ENCODE results near the gene CAB39.
"Not testable (repeated sequence)": the region's sequence is repeated elsewhere in the genome, so short reads cannot be mapped to it uniquely, and the experiment has no call there.

CAB39 gene

DNA sequence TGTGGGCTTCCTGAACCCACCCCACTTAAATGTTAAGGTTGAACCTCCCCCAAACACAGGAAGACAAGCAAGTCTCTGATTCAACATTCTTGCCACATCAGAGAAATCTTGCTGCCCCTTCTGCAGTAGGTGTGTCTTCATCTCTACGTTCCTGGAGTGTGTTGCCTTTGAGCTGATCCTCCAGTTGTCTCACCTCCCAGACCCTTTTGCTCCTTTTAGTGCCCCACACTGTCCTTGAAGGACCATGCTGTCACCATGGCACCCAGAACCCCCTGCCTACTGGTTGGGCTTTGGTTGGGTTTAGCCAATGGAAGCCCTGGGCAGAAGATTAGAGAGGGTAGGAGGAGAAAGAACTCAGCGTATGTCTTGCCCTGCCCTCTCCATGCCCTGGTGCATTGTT is 10.7 kb downstream of the CAB39 start:
- peaks cover 0 to 12% (median 7%) of the 10 kb centered on the region in 5 donors for H3K36me3 ChIP-seq (ENCODE audit: control insufficient read depth in 5 of 5, insufficient read depth in 5 of 5, low read length in 5 of 5)
- peaks cover 0 to 18% (median 11%) of the 10 kb centered on the region in 5 donors for H3K4me1 ChIP-seq (ENCODE audit: control insufficient read depth in 5 of 5, insufficient read depth in 5 of 5, low read length in 5 of 5)
- H3K27ac ChIP-seq (ENCODE audit: low read depth, low read length), result no peak overlapping the region
- H3K4me3 ChIP-seq (ENCODE audit: low read depth in 1 of 5, low read length in 5 of 5), result no peak overlapping the region
- no peaks in the 10 kb centered on the region for H3K27me3 ChIP-seq (ENCODE audit: control insufficient read depth in 5 of 5, insufficient read depth in 4 of 5, low read length in 5 of 5)
- H3K9me3 ChIP-seq (ENCODE audit: control insufficient read depth in 5 of 5, low read length in 5 of 5), result no peaks in the 10 kb centered on the region
- no peak overlapping the region for H3K9ac ChIP-seq (ENCODE audit: low read length in 5 of 5)

GRCh38 chr2:230724957-230725356 is 12.3 kb downstream of the CAB39 start:
- H3K9me3 ChIP-seq (ENCODE audit: control insufficient read depth in 5 of 5, low read length in 5 of 5); H3K27ac ChIP-seq (ENCODE audit: low read depth, low read length); H3K4me3 ChIP-seq (ENCODE audit: low read depth in 1 of 5, low read length in 5 of 5); H3K27me3 ChIP-seq (ENCODE audit: control insufficient read depth in 5 of 5, insufficient read depth in 4 of 5, low read length in 5 of 5); H3K9ac ChIP-seq (ENCODE audit: low read length in 5 of 5): not testable (repeated sequence)
- peaks cover 0 to 13% (median 7%) of the 10 kb centered on the region in 5 donors for H3K4me1 ChIP-seq (ENCODE audit: control insufficient read depth in 5 of 5, insufficient read depth in 5 of 5, low read length in 5 of 5)
- peaks cover 0 to 12% (median 7%) of the 10 kb centered on the region in 5 donors for H3K36me3 ChIP-seq (ENCODE audit: control insufficient read depth in 5 of 5, insufficient read depth in 5 of 5, low read length in 5 of 5)

DNA sequence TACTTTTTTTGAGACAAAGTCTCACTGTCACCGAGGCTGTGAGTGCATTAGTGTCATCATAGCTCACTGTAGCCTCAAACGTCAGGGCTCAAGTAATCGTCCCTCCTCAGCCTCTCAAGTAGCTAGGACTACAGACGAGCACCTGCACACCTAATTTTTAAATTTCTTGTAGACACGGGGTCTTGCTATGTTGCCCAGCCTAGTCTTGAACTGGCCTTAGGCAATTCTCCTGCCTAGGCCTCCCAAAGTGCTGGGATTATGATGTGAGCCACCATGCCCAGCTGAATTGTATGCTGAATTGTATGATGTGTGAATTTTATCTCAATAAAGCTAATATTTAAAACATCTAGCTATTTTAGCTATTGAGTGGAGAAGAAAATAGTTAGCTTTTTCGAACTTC is 18.9 kb downstream of the CAB39 start:
- peaks cover 0 to under 1% (median 0%) of the 10 kb centered on the region in 5 donors for H3K36me3 ChIP-seq (ENCODE audit: control insufficient read depth in 5 of 5, insufficient read depth in 5 of 5, low read length in 5 of 5)
- no peaks in the 10 kb centered on the region for H3K9me3 ChIP-seq (ENCODE audit: control insufficient read depth in 5 of 5, low read length in 5 of 5)
- H3K4me1 ChIP-seq (ENCODE audit: control insufficient read depth in 5 of 5, insufficient read depth in 5 of 5, low read length in 5 of 5), result peaks cover 1 to 28% (median 23%) of the 10 kb centered on the region in 5 donors
- no peak overlapping the region for H3K4me3 ChIP-seq (ENCODE audit: low read depth in 1 of 5, low read length in 5 of 5)
- no peak overlapping the region for H3K9ac ChIP-seq (ENCODE audit: low read length in 5 of 5)
- no peaks in the 10 kb centered on the region for H3K27me3 ChIP-seq (ENCODE audit: control insufficient read depth in 5 of 5, insufficient read depth in 4 of 5, low read length in 5 of 5)
- H3K27ac ChIP-seq (ENCODE audit: low read depth, low read length), result no peak overlapping the region

- H3K9me3 ChIP-seq (ENCODE audit: control insufficient read depth in 5 of 5, low read length in 5 of 5), result no peaks in the 10 kb centered on the region
- H3K4me3 ChIP-seq (ENCODE audit: low read depth in 1 of 5, low read length in 5 of 5), result no peak overlapping the region
- H3K36me3 ChIP-seq (ENCODE audit: control insufficient read depth in 5 of 5, insufficient read depth in 5 of 5, low read length in 5 of 5), result no peaks in the 10 kb centered on the region
- H3K9ac ChIP-seq (ENCODE audit: low read length in 5 of 5), result no peak overlapping the region
- no peaks in the 10 kb centered on the region for H3K27me3 ChIP-seq (ENCODE audit: control insufficient read depth in 5 of 5, insufficient read depth in 4 of 5, low read length in 5 of 5)
- H3K27ac ChIP-seq (ENCODE audit: low read depth, low read length), result no peak overlapping the region
- peaks cover 1 to 39% (median 32%) of the 10 kb centered on the region in 5 donors for H3K4me1 ChIP-seq (ENCODE audit: control insufficient read depth in 5 of 5, insufficient read depth in 5 of 5, low read length in 5 of 5)
These were observed 20.3 kb downstream of the CAB39 start for GRCh38 chr2:230732914-230733401.

DNA sequence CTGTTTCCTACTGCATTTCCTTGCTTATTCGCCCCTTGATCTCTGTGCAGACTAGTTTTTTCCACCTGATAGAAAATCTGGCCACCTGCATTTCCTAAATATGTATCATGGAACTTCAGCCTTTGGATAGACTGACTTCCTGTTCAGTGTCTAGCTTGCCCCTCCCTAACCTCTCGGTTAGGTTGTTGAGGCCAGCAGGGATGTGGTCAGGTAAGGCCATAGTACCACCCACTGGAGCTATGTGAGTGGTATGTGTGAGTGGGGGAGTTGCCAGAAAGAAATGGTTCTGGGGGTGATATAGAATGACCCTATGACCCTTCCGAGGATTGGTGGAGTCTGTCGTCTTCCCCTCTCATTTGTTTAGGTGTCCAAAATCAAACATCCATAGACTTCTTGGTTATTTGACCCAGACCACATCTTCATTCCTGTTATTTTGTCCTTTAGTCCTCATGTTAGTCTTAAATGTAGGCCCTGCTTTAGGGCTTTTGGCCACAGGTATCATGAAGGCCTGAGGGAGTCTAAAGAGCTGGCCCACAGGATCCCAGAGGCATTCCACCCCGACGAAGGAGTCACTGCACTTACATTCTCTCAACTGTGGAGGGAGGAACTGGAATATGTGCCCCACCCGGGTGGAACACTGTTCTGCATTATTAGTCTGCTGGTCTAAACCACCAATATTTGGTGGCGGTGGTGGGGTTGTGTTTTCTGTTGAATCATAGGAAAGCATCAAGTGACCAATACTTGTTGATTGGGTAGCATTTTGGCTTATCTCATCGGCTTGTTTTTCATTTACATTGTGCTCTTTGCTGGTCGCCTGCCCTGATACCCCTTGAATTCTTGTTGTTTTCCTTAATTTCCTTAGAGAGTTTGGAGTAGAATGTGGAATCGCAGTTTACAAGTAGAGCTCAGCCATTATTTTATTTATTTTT is 21.9 kb downstream of the CAB39 start:
- H3K27me3 ChIP-seq (ENCODE audit: control insufficient read depth in 5 of 5, insufficient read depth in 4 of 5, low read length in 5 of 5), result no peaks in the 10 kb centered on the region
- H3K9ac ChIP-seq (ENCODE audit: low read length in 5 of 5), result no peak overlapping the region
- peaks cover 1 to 46% (median 43%) of the 10 kb centered on the region in 5 donors for H3K4me1 ChIP-seq (ENCODE audit: control insufficient read depth in 5 of 5, insufficient read depth in 5 of 5, low read length in 5 of 5)
- no peak overlapping the region for H3K27ac ChIP-seq (ENCODE audit: low read depth, low read length)
- no peaks in the 10 kb centered on the region for H3K36me3 ChIP-seq (ENCODE audit: control insufficient read depth in 5 of 5, insufficient read depth in 5 of 5, low read length in 5 of 5)
- H3K4me3 ChIP-seq (ENCODE audit: low read depth in 1 of 5, low read length in 5 of 5), result no peak overlapping the region
- H3K9me3 ChIP-seq (ENCODE audit: control insufficient read depth in 5 of 5, low read length in 5 of 5), result no peaks in the 10 kb centered on the region

DNA sequence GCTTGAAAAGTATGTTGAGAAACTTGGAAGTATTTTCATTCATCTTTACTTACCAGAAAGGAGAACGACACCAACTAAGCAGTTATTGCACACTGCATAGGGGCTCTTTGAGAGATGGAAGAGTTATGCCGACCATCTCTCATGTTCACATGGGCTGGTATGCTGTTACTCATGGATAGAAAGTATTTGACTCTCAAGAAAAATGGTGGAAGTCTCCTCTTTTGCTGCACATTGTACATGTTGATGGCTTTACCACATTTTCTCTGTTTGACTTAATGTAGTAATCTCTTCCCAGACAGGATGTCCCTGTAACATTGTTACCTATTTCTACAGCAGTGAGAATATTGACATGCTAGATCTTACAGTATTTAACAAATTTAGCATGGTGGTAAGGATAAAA is 23.2 kb downstream of the CAB39 start:
- H3K9me3 ChIP-seq (ENCODE audit: control insufficient read depth in 5 of 5, low read length in 5 of 5), result no peaks in the 10 kb centered on the region
- H3K27ac ChIP-seq (ENCODE audit: low read depth, low read length), result no peak overlapping the region
- no peak overlapping the region for H3K9ac ChIP-seq (ENCODE audit: low read length in 5 of 5)
- H3K27me3 ChIP-seq (ENCODE audit: control insufficient read depth in 5 of 5, insufficient read depth in 4 of 5, low read length in 5 of 5), result no peaks in the 10 kb centered on the region
- peaks cover 1 to 46% (median 43%) of the 10 kb centered on the region in 5 donors for H3K4me1 ChIP-seq (ENCODE audit: control insufficient read depth in 5 of 5, insufficient read depth in 5 of 5, low read length in 5 of 5)
- H3K36me3 ChIP-seq (ENCODE audit: control insufficient read depth in 5 of 5, insufficient read depth in 5 of 5, low read length in 5 of 5), result peaks cover 0 to 5% (median 1%) of the 10 kb centered on the region in 5 donors
- no peak overlapping the region for H3K4me3 ChIP-seq (ENCODE audit: low read depth in 1 of 5, low read length in 5 of 5)

DNA sequence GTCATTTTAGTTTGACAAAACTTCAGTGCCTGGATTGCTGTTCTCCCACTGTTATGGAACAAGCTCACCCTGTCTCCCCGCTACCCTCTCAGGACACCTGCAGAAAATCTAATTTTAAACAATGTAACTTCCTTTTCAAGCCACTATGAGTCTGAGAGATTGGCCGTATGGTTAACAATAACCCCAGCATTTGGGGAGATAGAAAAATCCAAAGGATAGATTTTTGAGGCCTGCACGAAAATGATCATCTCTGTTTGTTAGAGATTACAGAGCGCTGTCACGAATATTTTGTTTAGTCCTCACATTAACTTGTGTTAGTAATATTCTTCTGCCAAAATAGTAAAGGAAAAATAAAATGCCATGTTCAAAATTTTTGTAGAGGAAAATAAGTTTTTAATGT is 24.7 kb downstream of the CAB39 start:
- Histone ChIP-seq H3K27me3 (ENCODE audit: control insufficient read depth in 5 of 5, insufficient read depth in 4 of 5, low read length in 5 of 5) (no peaks in the 10 kb centered on the region), H3K27ac (ENCODE audit: low read depth, low read length) (peak overlapping the region; percentile 81), H3K9ac (ENCODE audit: low read length in 5 of 5) (no peak overlapping the region), H3K9me3 (ENCODE audit: control insufficient read depth in 5 of 5, low read length in 5 of 5) (no peaks in the 10 kb centered on the region), H3K36me3 (ENCODE audit: control insufficient read depth in 5 of 5, insufficient read depth in 5 of 5, low read length in 5 of 5) (peaks cover 0 to 7% (median 5%) of the 10 kb centered on the region in 5 donors), H3K4me3 (ENCODE audit: low read depth in 1 of 5, low read length in 5 of 5) (no peak overlapping the region), H3K4me1 (ENCODE audit: control insufficient read depth in 5 of 5, insufficient read depth in 5 of 5, low read length in 5 of 5) (peaks cover 1 to 46% (median 43%) of the 10 kb centered on the region in 5 donors)

GRCh38 chr2:230737791-230738226 is 25.2 kb downstream of the CAB39 start:
- peak overlapping the region; percentile 81 for H3K27ac ChIP-seq (ENCODE audit: low read depth, low read length)
- peak overlapping the region in 3 of 5 donors; percentile 2 to 79 (median 17) for H3K9ac ChIP-seq (ENCODE audit: low read length in 5 of 5)
- H3K4me3 ChIP-seq (ENCODE audit: low read depth in 1 of 5, low read length in 5 of 5), result no peak overlapping the region
- H3K4me1 ChIP-seq (ENCODE audit: control insufficient read depth in 5 of 5, insufficient read depth in 5 of 5, low read length in 5 of 5), result peaks cover 1 to 46% (median 43%) of the 10 kb centered on the region in 5 donors
- no peaks in the 10 kb centered on the region for H3K27me3 ChIP-seq (ENCODE audit: control insufficient read depth in 5 of 5, insufficient read depth in 4 of 5, low read length in 5 of 5)
- no peaks in the 10 kb centered on the region for H3K9me3 ChIP-seq (ENCODE audit: control insufficient read depth in 5 of 5, low read length in 5 of 5)
- H3K36me3 ChIP-seq (ENCODE audit: control insufficient read depth in 5 of 5, insufficient read depth in 5 of 5, low read length in 5 of 5), result peaks cover 0 to 7% (median 5%) of the 10 kb centered on the region in 5 donors

DNA sequence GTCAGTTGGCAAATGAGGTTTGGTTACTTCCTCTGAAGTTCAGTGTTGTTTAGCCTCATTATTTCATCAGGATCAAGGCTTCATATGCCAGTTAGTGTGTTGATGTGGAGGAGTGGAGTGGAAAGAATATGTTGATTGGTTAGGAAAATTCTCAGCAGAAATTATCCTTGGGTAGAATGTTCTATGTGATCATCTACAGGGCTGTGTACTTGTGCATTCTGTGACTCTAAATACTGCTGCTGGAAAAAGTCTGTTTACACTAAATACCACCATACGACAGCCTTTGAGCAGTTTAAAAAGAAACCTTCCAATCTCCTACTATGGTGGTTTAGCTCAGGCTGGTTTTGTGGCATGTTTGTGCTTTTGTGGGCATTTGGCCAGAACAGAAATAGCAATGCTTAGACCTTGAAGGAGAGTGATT is 25.8 kb downstream of the CAB39 start:
- H3K9ac ChIP-seq (ENCODE audit: low read length in 5 of 5), result peak overlapping the region in 3 of 5 donors; percentile 2 to 79 (median 11)
- peaks cover 0 to 7% (median 5%) of the 10 kb centered on the region in 5 donors for H3K36me3 ChIP-seq (ENCODE audit: control insufficient read depth in 5 of 5, insufficient read depth in 5 of 5, low read length in 5 of 5)
- H3K27ac ChIP-seq (ENCODE audit: low read depth, low read length), result peak overlapping the region; percentile 81
- no peaks in the 10 kb centered on the region for H3K9me3 ChIP-seq (ENCODE audit: control insufficient read depth in 5 of 5, low read length in 5 of 5)
- no peak overlapping the region for H3K4me3 ChIP-seq (ENCODE audit: low read depth in 1 of 5, low read length in 5 of 5)
- H3K27me3 ChIP-seq (ENCODE audit: control insufficient read depth in 5 of 5, insufficient read depth in 4 of 5, low read length in 5 of 5), result no peaks in the 10 kb centered on the region
- H3K4me1 ChIP-seq (ENCODE audit: control insufficient read depth in 5 of 5, insufficient read depth in 5 of 5, low read length in 5 of 5), result peaks cover 0 to 41% (median 37%) of the 10 kb centered on the region in 5 donors

- Histone ChIP-seq H3K9me3 (ENCODE audit: control insufficient read depth in 5 of 5, low read length in 5 of 5) (no peaks in the 10 kb centered on the region), H3K9ac (ENCODE audit: low read length in 5 of 5) (no peak overlapping the region), H3K36me3 (ENCODE audit: control insufficient read depth in 5 of 5, insufficient read depth in 5 of 5, low read length in 5 of 5) (peaks cover 0 to 7% (median 5%) of the 10 kb centered on the region in 5 donors), H3K27me3 (ENCODE audit: control insufficient read depth in 5 of 5, insufficient read depth in 4 of 5, low read length in 5 of 5) (no peaks in the 10 kb centered on the region), H3K4me3 (ENCODE audit: low read depth in 1 of 5, low read length in 5 of 5) (no peak overlapping the region), H3K27ac (ENCODE audit: low read depth, low read length) (peak overlapping the region; percentile 81), H3K4me1 (ENCODE audit: control insufficient read depth in 5 of 5, insufficient read depth in 5 of 5, low read length in 5 of 5) (peaks cover 0 to 36% (median 32%) of the 10 kb centered on the region in 5 donors)
These were observed 26.3 kb downstream of the CAB39 start for GRCh38 chr2:230738924-230739323.

All from subcutaneous abdominal adipose tissue (tissue), 5 donors.